A172 (cell line): Measurements from ENCODE around the gene DTD1. TPM values are rescaled to one million over a fixed set of nuclear protein-coding genes. Genes with fewer than 3 reads are reported as not detected.

Source experiments
- DNase-seq: peaks from one replicate; pipeline ENCODE4 v3.0.0-alpha.2; 2015; ENCODE audit warnings: low spot score
- total RNA-seq: library from RNA; depleted of rRNA; stranded (reverse); fragments of >200 nt; shearing (Covaris generic); gene quantifications from 2 replicates; pipeline ENCODE4 v1.2.3, GENCODE V29; 2014

DTD1 gene
- total RNA-seq, 1 experiment from 2014 or later: 154 TPM

DNA sequence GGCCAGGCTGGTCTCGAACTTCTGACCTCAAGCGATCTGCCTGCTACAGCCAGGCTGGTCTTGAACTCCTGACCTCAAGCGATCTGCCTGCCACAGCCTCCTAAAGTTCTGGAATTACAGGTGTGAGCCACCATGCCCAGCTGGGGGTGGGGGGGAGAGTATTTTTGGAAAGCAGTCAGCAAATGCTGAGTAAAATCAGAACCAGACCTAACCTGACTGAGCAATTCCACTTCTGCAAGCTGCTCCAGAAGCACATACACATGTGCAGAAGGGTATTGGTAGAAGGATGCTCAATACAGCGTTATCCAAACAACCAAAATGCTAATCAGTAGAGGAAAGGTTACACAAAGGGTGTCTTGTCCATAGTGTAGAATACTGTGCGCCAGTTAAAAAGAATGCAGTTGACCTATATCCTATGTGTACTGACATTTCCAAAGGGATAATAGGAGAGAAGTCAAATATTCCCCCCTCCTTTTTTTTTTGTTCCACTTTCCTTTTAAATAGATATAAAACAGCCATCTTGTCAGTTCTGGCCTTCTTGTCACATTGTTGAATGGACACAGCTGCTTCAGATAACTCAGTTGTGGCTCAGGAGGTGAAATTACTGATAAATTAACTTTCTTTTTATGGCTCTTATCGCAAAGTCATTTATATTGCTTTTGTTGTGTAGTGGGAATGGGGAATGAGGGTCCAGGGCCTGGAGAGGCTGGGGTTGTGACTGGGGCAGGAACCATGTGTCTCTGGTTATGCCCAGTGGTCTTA, 74.6 kb downstream of the DTD1 start:
- no peak for DNase-seq

DNA sequence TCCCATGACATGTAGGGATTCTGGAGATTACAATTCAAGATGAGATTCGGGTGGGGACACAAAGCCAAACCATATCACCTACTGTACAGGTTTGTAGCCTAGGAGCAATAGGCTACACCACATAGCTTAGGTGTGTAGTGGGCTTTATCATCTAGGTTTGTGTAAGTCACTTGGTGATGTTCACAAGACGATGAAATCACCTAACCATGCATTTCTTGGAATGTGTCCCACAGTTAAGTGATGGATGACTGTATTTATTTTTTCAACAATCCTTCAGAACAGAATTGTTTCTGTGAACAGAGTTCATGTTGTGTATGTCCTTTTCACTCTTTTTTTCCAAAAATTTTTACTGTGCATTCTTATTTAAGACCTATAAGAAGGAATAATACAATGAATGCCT, 76.1 kb downstream of the DTD1 start:
- DNase-seq: peak; percentile 23

DNA sequence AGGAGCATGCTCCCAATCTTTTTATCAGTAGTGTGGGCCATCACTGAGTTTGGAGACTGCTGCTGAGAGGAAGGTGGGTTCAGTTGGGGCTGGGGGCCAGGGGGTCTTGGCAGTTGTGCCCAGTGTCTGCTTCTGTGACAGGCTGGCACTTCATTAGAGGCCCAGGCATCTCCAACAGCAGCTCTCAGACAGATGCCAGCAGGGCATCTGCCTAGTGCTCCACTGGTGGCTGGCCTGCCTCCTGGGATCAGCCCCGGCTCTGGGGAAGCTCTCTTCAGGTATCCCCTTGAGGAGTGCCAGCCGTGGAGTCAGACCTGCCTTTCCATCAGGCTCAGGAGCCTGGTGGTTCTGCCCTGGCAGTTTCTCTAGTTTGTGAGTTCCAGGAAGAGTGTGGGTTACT, 77.3 kb downstream of the DTD1 start:
- no peak for DNase-seq

DNA sequence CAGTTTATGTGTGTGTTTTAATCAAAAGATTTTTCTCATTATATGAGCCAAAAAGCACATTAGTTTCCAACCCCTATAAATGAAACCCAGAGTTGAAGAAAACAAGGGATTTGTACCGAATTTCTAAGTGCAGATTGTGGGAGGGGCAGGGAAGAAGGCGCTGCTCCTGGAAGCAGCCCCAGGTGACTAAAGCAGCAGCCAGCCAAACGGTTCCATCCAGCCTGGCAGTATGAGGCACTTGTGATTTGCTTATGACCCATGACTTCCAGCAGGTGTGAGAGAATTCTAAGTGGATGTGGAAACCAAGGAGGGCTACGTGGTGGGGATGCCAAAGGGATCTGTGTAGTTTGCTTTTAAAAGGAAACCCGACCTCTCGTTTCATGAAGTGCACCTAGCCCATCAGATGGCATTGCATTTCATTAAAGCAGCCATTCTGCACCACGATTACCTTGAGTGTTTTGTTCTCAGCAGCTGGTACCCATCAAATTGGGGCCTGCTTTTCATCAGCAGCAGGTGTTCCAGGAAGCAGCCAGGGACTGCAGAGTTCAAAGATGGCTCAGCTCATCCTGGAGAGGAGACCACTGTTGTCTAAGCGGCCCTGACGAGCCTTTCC, 79.1 kb downstream of the DTD1 start:
- no peak for DNase-seq

GRCh38 chr20:18669241-18670019, 81.6 kb downstream of the DTD1 start:
- DNase-seq: no peak

GRCh38 chr20:18671203-18671710, 83.4 kb downstream of the DTD1 start:
- DNase-seq: no peak

- DNase-seq: no peak
Observed at GRCh38 chr20:18672834-18673233, 85.0 kb downstream of the DTD1 start.

DNA sequence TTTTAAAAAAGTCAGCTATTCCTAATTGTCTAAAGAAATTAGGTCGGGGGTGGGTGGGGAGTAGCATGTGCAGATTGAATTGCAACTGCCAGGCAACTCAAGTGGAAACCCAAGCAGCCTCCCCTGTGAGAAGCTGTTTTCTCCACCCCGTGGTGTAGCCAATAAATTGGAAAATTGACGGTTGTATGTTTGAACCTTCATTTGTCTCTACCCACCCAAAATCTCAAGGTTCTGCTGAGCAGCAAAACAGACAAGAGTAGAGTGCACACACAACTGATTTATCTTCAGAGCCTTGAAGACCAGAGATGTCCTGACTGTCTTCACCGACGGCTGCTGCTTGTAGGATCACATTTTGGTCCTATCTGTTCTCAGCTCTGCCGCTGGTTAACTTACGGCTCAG, 88.5 kb downstream of the DTD1 start:
- no peak for DNase-seq

GRCh38 chr20:18677126-18677525, 89.3 kb downstream of the DTD1 start:
- no peak for DNase-seq

DNA sequence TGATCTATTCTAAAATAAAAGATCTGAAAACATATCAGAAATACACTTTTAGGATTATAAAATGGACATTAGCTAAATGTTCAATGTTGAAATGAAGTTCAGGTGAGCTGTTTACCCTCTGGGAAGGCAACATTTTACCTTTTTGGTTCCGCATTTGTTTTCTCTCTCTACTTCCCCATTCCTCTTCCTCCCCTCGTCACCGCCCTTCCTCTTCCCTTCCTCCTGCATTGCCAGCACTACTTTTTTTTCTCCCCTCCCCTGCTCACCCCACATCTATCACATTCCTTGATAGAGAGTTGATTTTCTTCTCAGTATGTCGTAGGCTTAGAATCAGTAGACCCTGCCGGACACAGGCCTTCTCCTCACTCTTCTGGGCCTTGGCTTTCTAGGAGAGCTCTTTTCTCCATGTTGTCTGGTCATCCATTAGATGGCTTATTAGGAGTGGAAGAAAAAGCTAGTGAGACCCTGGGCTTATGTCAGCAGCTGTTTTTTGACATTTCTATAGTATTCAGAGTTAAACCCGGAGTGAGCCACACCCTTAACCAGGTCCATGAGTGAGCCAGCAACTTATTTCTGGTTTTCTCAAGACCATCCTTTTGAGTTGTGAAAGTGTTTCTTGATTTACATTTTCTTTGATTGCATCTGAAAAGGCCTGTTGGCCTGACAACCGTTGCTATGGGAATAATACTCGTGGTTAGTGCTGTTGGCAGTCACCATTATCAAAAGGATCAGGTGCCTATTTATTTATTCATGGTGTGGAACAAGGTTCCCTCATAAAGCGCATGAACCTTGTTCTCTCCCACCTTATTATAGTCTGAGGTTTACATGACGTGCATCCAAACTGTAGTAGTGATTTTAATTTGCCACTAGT, 90.9 kb downstream of the DTD1 start:
- DNase-seq: no peak

DNA sequence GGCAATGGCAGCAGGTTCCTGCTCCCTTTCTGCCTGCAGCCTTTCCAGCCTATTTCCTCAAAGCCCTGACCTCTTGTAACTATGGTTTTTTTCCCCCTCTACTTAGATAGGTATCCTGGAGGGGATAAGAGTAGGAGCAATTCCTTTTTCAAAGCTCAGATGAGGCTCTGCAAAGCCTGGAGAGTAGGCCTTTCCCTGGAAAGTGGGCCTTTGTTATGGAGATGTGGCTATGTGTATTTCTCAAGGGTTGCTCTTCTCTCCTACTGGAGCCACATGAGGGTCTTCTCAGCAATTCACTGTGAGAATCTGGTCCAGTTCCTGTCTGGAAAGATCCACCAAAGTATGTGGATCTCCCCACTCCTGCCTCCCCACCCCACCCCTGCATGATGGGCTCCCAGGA, 96.0 kb downstream of the DTD1 start:
- no peak for DNase-seq

DNA sequence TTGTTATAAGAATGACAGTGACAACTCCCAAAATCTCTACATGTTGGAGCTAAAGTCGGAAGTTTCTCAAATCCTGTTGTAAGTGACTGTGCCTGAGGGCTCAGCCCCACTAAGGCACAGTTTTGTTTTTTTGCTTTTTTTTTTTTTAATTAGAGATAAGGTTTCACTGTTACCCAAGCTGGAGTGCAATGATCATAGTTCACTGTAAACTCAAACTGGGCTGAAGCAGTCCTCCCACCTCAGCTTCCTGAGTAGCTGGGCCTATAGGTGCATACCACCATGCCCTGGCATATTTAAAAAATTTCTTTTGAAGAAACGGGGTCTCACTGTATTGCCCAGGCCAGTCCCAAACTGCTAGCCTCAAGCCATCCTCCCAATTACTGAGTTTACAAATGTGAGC, 96.9 kb downstream of the DTD1 start:
- DNase-seq: no peak

GRCh38 chr20:18685406-18685805, 97.6 kb downstream of the DTD1 start:
- DNase-seq: no peak

DNA sequence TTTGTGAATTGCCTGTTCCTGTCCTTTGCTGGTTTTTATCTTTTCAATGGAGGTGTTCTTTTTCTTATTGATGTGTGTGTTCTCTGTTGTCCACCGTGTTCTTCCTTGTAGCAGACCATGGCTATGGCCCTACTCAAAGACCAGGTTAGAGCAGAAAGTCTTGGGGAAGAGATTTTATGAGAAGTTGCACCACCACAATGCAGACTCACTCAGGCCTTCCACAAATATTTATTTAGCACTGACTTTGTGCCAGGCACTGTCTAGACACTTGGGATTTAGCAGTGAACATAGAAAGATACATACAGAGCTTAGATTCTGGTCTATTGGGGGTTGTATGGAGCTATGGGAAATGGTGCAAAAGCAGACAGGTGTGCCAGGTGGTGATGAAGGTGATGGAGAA, 98.8 kb downstream of the DTD1 start:
- no peak for DNase-seq

- DNase-seq: no peak
Observed at GRCh38 chr20:18688676-18689075, 100.8 kb downstream of the DTD1 start.

DNA sequence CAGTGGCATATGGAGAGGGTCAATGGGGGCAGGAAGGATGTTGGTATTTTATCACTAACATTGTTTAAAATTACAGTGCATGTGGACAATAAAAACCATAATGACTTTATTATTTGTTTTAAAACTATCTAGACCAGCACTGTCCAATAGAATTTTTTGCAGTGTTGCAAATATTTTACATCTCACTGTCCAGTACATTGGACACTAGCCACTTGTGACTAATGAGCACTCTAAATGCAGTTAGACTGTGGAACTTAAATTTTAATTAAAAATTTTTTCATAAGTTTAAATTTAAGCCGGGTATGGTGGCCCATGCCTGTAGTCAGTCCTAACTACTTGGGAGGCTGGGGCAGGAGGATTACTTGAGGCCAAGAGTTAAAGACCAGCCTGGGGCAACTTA, 101.7 kb downstream of the DTD1 start:
- no peak for DNase-seq

DNA sequence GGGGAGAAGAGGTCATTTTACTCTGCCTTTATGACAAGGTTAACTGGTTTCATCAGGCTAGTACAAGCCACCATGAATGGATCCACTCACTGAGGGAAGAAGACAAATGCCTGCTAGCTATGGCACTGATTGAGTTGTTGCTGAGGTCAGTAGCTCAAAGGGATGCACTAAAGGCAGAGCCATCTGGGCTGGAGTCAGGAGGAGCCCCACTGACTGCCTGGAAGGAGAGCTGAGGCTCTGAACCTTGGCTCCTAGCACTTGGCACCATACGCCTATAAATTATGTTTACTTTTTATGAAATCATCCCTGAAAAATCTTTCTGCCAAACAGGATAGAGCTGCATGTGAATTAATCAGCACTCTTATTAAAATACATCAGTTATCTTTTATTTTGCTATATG, 104.6 kb downstream of the DTD1 start:
- no peak for DNase-seq

GRCh38 chr20:18694071-18694470, 106.2 kb downstream of the DTD1 start:
- DNase-seq: no peak

GRCh38 chr20:18695175-18695574, 107.3 kb downstream of the DTD1 start:
- DNase-seq: no peak

- DNase-seq: no peak
Observed at GRCh38 chr20:18698735-18699380, 111.0 kb downstream of the DTD1 start.

- no peak for DNase-seq
Observed at GRCh38 chr20:18701969-18702368, 114.1 kb downstream of the DTD1 start.
